ENCODE measurements around the gene ROMO1.
"Not testable (repeated sequence)": the region's sequence is repeated elsewhere in the genome, so short reads cannot be mapped to it uniquely, and the experiment has no call there.

The ROMO1 gene

DNA sequence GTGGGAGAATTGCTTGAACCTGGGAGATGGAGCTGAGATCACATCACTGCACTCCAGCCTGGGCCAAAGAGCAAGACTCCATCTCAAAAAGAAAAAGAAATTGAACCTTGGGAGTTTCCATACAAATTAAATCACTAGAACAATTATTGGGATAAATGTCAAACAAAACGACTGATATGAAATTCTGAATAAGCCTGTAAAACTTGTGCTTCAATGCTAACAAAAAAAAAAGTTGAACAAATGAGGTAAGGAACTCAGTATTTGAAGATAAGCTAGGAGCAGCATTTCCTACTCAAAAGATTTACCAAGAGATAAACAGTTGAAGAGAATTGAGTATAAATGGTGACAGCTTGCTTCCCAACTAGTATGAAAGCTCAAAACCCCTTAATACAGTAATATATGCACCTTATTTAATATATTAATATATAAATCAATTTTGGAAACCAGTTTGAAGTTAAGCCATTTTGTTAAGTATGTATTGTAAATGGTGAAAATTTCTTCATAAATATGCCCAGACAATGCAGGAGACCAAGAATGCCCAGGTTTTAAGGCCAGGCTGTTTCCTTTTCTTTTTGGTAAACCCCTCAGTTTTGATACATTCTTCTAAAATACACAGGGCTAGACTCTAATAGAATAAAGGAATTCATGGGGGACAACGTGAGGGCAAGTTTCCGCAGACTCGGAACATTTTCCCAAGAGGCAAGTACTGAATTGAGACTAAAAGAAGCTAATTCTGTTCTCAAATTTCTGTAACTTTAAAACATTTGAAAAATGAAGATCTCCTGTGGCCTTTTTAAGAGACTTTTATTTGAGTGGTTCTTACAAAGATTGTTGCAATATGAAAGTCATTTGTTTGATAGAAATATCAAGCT lies 3.9 kb downstream of the ROMO1 start:
- TF ChIP-seq, protein P1, sequence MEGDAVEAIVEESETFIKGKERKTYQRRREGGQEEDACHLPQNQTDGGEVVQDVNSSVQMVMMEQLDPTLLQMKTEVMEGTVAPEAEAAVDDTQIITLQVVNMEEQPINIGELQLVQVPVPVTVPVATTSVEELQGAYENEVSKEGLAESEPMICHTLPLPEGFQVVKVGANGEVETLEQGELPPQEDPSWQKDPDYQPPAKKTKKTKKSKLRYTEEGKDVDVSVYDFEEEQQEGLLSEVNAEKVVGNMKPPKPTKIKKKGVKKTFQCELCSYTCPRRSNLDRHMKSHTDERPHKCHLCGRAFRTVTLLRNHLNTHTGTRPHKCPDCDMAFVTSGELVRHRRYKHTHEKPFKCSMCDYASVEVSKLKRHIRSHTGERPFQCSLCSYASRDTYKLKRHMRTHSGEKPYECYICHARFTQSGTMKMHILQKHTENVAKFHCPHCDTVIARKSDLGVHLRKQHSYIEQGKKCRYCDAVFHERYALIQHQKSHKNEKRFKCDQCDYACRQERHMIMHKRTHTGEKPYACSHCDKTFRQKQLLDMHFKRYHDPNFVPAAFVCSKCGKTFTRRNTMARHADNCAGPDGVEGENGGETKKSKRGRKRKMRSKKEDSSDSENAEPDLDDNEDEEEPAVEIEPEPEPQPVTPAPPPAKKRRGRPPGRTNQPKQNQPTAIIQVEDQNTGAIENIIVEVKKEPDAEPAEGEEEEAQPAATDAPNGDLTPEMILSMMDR (conservative IDR thresholded peaks at IDR 0.05; ENCODE audit: low read depth, low read length), result no peak
- no peak overlapping the region for H3K4me3 ChIP-seq (ENCODE audit: low read length)
- DNase-seq (ENCODE audit: low read depth), result no peak

DNA sequence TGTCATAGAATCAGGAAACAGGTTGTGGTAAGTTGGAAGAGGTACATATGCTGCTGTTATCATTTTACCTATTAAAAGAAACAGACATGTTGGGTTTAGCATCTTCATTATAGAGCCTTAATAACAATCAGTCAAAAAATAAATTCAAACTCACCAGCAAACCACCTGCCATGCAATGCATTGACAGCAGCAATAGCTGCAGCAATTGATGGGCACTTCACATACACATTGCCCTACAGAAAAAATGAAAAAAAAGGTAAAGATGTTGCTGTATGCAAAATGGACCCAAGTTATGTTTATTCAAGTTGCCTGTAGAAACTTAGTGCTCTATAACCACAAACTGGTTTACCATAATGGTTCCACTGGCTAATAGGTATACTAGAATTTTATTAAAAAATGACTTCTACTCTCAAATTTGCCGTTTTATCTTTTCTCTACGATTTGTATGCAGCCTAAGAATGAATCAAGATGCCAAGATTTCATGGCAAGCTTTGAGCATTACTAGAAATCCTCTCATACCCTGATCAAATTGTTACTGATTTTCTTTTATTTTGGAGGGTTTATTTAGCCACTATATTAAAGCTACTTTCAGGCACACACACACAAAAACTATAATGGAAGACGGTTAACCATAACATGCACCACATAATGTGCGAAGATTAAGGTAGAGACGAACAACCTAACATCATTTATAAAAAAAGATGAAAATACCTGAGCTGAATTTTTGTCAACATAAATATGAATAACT lies 5.5 kb downstream of the ROMO1 start:
- TF ChIP-seq, protein P1 (conservative IDR thresholded peaks at IDR 0.05; ENCODE audit: low read depth, low read length), result no peak
- H3K4me3 ChIP-seq (ENCODE audit: low read length), result no peak overlapping the region
- DNase-seq (ENCODE audit: low read depth), result no peak

DNA sequence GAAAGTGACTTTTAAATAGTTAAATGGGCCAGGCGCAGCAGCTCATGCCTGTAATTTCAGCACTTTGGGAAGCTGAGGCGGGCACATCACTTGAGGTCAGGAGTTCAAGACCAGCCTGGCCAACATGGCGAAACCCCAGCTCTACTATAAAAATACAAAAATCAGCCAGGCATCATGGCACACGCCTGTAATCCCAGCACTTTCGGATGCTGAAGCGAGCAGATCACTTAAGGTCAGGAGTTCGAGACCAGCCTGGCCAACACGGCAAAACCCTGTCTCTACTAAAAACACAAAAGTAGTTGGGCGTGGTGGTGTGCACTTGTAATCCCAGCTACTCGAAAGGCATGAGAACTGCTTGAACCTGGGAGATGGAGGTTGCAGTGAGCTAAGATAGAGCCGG lies 6.7 kb downstream of the ROMO1 start:
- not testable (repeated sequence) for DNase-seq (ENCODE audit: low read depth); H3K4me3 ChIP-seq (ENCODE audit: low read length)

DNA sequence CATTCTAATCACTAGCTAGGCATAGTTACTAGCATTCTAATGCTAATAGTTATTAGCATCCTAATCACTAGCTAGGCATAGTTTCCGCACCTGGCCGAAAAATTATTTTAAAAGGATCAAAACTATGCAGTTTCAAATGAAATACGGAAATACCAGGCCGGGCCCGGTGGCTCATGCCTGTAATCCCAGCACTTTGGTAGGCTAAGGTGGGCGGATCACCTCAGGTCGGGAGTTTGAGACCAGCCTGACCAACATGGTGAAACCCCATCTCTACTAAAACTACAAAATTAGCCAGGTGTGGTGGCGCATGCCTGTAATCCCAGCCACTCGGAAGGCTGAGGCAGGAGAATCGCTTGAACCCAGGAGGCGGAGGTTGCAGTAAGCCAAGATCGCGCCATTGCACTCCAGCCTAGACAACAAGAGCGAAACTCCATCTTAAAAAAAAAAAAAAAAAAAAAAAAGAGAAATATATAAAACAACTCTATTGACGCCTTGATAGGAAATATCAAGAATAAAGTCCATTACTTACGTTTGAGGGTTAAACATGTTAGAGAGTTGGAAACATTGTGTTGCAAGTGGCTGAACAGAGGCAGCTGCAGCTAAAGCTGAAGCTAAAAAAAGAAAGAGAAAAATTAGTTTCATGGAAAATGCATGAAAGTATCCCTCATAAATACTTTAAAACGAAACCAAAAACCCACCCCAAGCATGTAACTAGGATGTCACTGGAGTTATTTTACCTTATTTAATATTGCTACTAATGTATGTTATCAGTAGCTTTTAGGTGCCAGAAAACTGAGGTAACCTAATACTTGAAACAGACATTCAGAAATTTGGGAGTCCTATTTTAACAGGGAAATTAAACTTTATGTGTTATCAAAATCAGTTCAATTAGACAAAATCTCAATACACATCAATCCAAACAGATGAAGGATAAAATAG lies 7.7 kb downstream of the ROMO1 start:
- not testable (repeated sequence) for H3K4me3 ChIP-seq (ENCODE audit: low read length); DNase-seq (ENCODE audit: low read depth)

DNA sequence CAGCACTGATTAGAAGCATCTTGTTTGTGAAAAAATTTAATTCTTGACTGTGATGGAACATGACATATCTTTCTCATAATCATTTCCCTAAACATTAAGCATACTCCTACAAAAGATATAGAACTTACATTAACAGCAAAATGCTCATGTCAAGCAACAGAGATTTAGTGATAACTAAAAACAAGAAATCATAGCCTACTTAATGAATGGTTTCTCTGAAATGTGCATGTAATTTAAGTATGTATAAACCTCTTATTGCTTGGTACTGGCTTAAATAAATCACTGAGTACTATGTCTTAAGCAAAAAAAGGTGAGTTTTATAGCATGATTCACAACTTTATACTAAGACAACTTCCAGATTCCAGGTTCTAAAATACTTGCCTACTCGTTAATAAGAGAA lies 9.3 kb downstream of the ROMO1 start:
- no peak overlapping the region for H3K4me3 ChIP-seq (ENCODE audit: low read length)

DNA sequence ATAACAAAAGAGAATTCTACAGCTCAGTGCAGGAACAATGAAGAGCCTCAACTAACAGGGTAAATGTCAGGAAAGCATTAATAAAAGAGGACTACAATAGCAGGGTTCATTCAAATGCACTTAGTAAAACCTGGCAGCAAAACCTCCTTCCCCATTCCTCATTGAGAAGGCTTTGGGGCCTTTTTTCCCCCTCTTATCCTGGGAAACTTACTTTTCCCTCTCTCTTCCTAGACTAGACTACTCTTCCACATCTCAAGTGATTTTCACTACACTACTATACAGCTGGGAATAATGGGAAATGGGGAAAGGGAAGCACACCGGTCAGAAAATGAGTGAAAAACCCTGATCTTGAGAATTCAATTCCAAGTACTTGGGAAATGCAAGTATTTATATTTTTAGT lies 10.1 kb downstream of the ROMO1 start:
- no peak overlapping the region for H3K4me3 ChIP-seq (ENCODE audit: low read length)
- DNase-seq (ENCODE audit: low read depth), result no peak
- TF ChIP-seq, protein P1 (conservative IDR thresholded peaks at IDR 0.05; ENCODE audit: low read depth, low read length), result no peak

More for the DNA sequence above, 9.3 kb downstream of the ROMO1 start:
- no peak for DNase-seq (ENCODE audit: low read depth)
- TF ChIP-seq, protein P1 (conservative IDR thresholded peaks at IDR 0.05; ENCODE audit: low read depth, low read length), result no peak

DNA sequence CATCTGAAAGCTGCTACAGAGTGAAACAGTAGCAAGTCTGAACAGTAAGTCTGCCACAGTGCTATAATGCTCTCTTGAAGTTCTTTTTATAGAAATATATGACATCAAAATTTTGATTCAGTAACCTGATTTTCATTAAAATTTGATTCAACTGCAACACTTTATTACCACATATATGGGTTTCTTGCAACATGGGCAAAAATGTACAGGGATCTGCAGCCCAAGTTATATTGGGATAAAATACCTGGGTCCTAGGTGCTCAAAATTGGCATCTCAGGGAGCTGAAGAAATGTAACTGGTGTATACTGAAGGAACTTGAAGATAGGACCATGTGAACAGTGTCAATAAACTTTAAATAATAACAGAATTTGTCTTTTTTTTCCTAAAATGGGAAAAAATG lies 10.8 kb downstream of the ROMO1 start:
- TF ChIP-seq, protein P1 (conservative IDR thresholded peaks at IDR 0.05; ENCODE audit: low read depth, low read length), result no peak

More for the DNA sequence above, 10.8 kb downstream of the ROMO1 start:
- no peak overlapping the region for H3K4me3 ChIP-seq (ENCODE audit: low read length)
- DNase-seq (ENCODE audit: low read depth), result no peak
